ENCODE measurements around the gene TNFRSF21. TPM values are rescaled to one million over a fixed set of nuclear protein-coding genes. Genes with fewer than 3 reads are reported as not detected.

TNFRSF21 gene
- total RNA-seq, 2 donors from 2014 or later = 7.3 to 15.3 TPM

GRCh38 chr6:47182291-47182957 lies 127.3 kb downstream of the TNFRSF21 start:
- no peaks in the 10 kb centered on the region for H3K27me3 ChIP-seq (replicated peaks; ENCODE audit: insufficient read depth)
- no peak for TF ChIP-seq CTCF (IDR thresholded peaks at IDR 0.05)
- no peak overlapping the region for H3K27ac ChIP-seq
- H3K4me1 ChIP-seq (ENCODE audit: control insufficient read depth in 1 of 2, low read depth in 2 of 2) = no peaks in the 10 kb centered on the region
- DNase-seq (ENCODE audit: low spot score) = no peak
- ATAC-seq (ENCODE audit: insufficient number of reproducible peaks, low FRiP score, low read depth) = no peak
- H3K36me3 ChIP-seq = no peaks in the 10 kb centered on the region
- no peak overlapping the region for H3K4me3 ChIP-seq
- H3K9me3 ChIP-seq = no peaks in the 10 kb centered on the region

- no peak overlapping the region for H3K27ac ChIP-seq
- ATAC-seq (ENCODE audit: insufficient number of reproducible peaks, low FRiP score, low read depth) = no peak
- H3K27me3 ChIP-seq (replicated peaks; ENCODE audit: insufficient read depth) = no peaks in the 10 kb centered on the region
- H3K4me3 ChIP-seq = no peak overlapping the region
- H3K9me3 ChIP-seq = no peaks in the 10 kb centered on the region
- no peak for DNase-seq (ENCODE audit: low spot score)
- no peaks in the 10 kb centered on the region for H3K36me3 ChIP-seq
- no peaks in the 10 kb centered on the region for H3K4me1 ChIP-seq (ENCODE audit: control insufficient read depth in 1 of 2, low read depth in 2 of 2)
- TF ChIP-seq CTCF (IDR thresholded peaks at IDR 0.05) = no peak
Observed at GRCh38 chr6:47181681-47182080, 128.0 kb downstream of the TNFRSF21 start.

Other genes with a start within 250 kb of the TNFRSF21 start
- gene CD2AP, start 167.9 kb upstream of the TNFRSF21 start, total RNA-seq = 10 to 100 TPM; 27.1 to 29.1 TPM

All from thoracic aorta (tissue), 2 donors.